Measurements from ENCODE around the gene MAP3K13.

GRCh38 chr3:185400866-185401265 lies 37.9 kb downstream of the MAP3K13 start:
- TF ChIP-seq CTCF (IDR thresholded peaks at IDR 0.05) = no peak
- no peak for TF ChIP-seq POLR2A (IDR thresholded peaks at IDR 0.05)

All from adrenal gland (tissue), 5 donors.